ENCODE data around the gene JAG1. TPM values are rescaled to one million over a fixed set of nuclear protein-coding genes. Genes with fewer than 3 reads are reported as not detected.

Gene JAG1
- total RNA-seq, 4 donors from 2014 or later: 34.3 to 81.9 (median 45.7) TPM

DNA sequence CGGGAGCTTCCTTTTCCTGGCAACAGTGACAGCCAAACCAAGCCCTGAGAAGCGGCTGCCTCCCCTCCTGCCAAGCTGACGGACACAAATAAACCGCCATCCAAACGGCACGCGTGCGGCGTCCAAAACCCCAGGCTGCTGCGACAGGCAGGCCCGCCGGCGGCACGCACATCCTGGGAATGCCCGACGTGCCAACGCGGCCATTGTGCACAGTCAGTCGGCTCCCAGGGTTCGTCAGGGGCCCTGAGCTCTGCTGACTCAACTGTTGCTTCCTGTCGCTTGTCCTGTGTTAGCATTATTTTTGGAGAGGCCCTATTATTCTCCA lies 6.8 kb downstream of the JAG1 start:
- Histone ChIP-seq H3K27me3 (peaks cover 7% of the 10 kb centered on the region), H3K4me1 (peaks cover 0 to 93% (median 6%) of the 10 kb centered on the region in 3 donors), H3K27ac (peak overlapping the region in 3 of 4 donors; percentile 35 to 70 (median 70)), H3K36me3 (peaks cover 0 to 37% of the 10 kb centered on the region in 2 donors), H3K9me3 (no peaks in the 10 kb centered on the region), H3K4me3 (peak overlapping the region in 1 of 2 donors; percentile 25)
- peak; percentile 9 for ATAC-seq
- TF ChIP-seq POLR2A (IDR thresholded peaks at IDR 0.05) (no peak), EP300 (IDR thresholded peaks at IDR 0.05) (no peak), POLR2AphosphoS5 (IDR thresholded peaks at IDR 0.05) (no peak)
- TF ChIP-seq, protein P1, sequence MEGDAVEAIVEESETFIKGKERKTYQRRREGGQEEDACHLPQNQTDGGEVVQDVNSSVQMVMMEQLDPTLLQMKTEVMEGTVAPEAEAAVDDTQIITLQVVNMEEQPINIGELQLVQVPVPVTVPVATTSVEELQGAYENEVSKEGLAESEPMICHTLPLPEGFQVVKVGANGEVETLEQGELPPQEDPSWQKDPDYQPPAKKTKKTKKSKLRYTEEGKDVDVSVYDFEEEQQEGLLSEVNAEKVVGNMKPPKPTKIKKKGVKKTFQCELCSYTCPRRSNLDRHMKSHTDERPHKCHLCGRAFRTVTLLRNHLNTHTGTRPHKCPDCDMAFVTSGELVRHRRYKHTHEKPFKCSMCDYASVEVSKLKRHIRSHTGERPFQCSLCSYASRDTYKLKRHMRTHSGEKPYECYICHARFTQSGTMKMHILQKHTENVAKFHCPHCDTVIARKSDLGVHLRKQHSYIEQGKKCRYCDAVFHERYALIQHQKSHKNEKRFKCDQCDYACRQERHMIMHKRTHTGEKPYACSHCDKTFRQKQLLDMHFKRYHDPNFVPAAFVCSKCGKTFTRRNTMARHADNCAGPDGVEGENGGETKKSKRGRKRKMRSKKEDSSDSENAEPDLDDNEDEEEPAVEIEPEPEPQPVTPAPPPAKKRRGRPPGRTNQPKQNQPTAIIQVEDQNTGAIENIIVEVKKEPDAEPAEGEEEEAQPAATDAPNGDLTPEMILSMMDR (IDR thresholded peaks at IDR 0.05): no peak
- WGBS, 2 donors (ENCODE audit: low coverage in 1 of 2): 49 to 81% methylated on average over 6 to 14 of the region's 21 CpGs

DNA sequence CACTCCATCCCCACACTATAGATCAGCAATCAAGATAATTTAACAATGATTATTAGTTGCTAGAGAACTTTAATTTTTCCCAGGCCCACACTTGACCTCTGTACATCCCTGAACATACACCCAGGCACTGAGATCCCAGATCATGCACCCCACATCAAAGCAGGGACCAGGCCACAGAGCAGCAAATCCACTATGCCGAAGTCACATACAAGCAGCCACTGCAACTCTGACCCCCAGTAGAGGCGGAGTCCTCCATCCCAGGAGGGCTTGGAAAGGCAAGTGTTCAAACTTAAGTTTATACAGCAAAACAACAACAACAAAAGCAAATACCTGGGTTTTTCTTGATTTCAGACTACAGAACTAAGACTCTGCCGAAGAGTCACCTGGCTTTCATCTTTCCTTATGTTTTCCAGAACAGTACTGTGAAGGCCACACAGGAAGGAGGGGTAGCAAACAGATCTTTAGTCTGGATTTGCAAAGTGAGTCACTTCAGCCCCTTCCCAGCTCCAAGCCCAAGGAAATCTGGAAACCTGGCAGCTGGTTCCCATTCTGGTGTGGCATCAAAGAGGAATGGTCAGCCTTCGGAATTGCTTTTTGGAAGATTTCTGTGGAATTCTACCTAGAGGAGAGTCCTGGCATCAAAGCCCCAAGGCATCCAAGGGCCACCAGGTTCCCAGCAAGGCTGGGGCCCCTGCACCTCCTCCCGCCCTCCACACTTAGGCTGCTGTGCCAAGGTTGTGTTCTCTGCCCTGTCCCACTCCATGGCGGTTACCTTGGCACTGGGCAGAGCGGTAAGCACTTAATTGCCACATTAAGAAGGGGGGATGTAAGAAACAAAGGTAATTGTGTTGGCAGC lies 7.3 kb downstream of the JAG1 start:
- no peak for TF ChIP-seq POLR2AphosphoS5 (IDR thresholded peaks at IDR 0.05)
- no peak for TF ChIP-seq EP300 (IDR thresholded peaks at IDR 0.05)
- TF ChIP-seq, protein P1 (IDR thresholded peaks at IDR 0.05): no peak
- TF ChIP-seq POLR2A (IDR thresholded peaks at IDR 0.05): no peak
- H3K4me1 ChIP-seq: peaks cover 0 to 92% (median 6%) of the 10 kb centered on the region in 3 donors
- H3K4me3 ChIP-seq: peak overlapping the region in 1 of 2 donors; percentile 25
- H3K9me3 ChIP-seq: no peaks in the 10 kb centered on the region
- peak overlapping the region in 3 of 4 donors; percentile 35 to 70 (median 70) for H3K27ac ChIP-seq
- ATAC-seq: no peak
- H3K27me3 ChIP-seq: peaks cover 1% of the 10 kb centered on the region
- 68 to 80% methylated on average over 3 to 5 of the region's 7 CpGs for WGBS, 2 donors (ENCODE audit: low coverage in 1 of 2)
- H3K36me3 ChIP-seq: peaks cover 0 to 43% of the 10 kb centered on the region in 2 donors

DNA sequence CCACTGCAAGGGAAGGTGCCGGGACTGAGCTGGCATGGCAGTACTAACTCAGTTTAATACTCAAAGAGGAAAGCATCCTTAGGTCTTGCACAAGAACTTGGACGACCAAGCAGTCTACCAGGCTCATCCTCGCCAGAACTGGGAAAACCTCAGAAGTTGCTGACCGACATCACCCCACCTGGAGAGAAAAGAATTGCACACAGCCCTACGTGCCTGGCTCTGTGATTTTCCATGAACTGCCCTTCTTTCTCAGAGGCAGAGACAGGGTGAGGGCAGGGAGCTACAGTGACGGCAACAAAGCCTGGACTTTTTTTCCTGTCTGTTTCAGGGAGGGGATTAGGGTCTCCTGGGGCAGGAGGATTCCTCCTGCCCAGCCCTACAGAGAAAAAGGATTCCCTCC lies 8.0 kb downstream of the JAG1 start:
- peak; percentile 41 for ATAC-seq
- H3K27me3 ChIP-seq: no peaks in the 10 kb centered on the region
- TF ChIP-seq, protein P1 (IDR thresholded peaks at IDR 0.05): no peak
- no peak for TF ChIP-seq EP300 (IDR thresholded peaks at IDR 0.05)
- TF ChIP-seq POLR2AphosphoS5 (IDR thresholded peaks at IDR 0.05): peak; percentile 11
- no peak for TF ChIP-seq POLR2A (IDR thresholded peaks at IDR 0.05)
- peaks cover 0 to 49% of the 10 kb centered on the region in 2 donors for H3K36me3 ChIP-seq
- WGBS, 2 donors (ENCODE audit: low coverage in 1 of 2): 72% methylated on average over 5 of the region's 6 CpGs; no CpG with 5 or more reads in 1 of the 2 donors
- peak overlapping the region in 3 of 4 donors; percentile 35 to 70 (median 70) for H3K27ac ChIP-seq
- peaks cover 0 to 92% (median 6%) of the 10 kb centered on the region in 3 donors for H3K4me1 ChIP-seq
- H3K4me3 ChIP-seq: no peak overlapping the region
- no peaks in the 10 kb centered on the region for H3K9me3 ChIP-seq

DNA sequence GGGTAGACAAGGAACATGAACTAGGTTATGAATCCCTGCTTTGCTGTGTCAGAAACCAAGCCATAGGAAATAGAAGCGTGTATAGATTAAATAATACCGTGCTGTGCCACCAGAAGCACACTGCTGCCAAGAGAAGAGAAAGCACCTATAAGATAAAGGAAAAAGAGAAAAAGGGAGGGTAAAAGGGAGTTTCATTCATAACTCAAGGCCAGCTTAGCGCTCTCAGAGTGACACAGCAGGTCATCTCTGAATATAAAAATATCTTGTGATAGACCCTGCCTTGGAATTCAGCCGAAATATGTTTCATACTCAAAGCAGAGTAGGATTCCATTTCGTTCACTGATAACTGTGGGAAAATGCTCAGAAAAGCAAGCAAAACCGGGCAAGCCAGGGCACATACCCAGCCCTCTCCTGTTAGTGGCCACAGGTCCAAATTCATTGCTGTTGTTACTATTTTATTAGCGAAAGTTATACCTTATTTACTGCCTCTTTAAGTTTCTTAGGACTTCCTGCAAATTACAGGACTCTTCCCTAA lies 8.7 kb downstream of the JAG1 start:
- no peaks in the 10 kb centered on the region for H3K9me3 ChIP-seq
- H3K27ac ChIP-seq: peak overlapping the region in 2 of 4 donors; percentile 35 to 70
- no peak for ATAC-seq
- H3K4me1 ChIP-seq: peaks cover 0 to 92% (median 8%) of the 10 kb centered on the region in 3 donors
- peaks cover 0 to 50% of the 10 kb centered on the region in 2 donors for H3K36me3 ChIP-seq
- H3K27me3 ChIP-seq: no peaks in the 10 kb centered on the region
- no peak overlapping the region for H3K4me3 ChIP-seq
- TF ChIP-seq POLR2A (IDR thresholded peaks at IDR 0.05) (no peak), POLR2AphosphoS5 (IDR thresholded peaks at IDR 0.05) (no peak), EP300 (IDR thresholded peaks at IDR 0.05) (no peak)
- TF ChIP-seq, protein P1 (IDR thresholded peaks at IDR 0.05): no peak
- 63 to 68% methylated on average over 5 to 7 of the region's 7 CpGs for WGBS, 2 donors (ENCODE audit: low coverage in 1 of 2)
